Urothelium cell line (cell line): ENCODE results near the gene RER1.

Experiments used
- DNase-seq: peaks from one replicate; pipeline ENCODE4 v3.0.0; 2011; ENCODE audit warnings: low spot score, mixed read lengths
- FAIRE-seq: peaks from 2 replicates; lab custom pipeline; 2011; peaks lifted over from hg19 to GRCh38; lab: Jason Lieb, UNC

Gene RER1

DNA sequence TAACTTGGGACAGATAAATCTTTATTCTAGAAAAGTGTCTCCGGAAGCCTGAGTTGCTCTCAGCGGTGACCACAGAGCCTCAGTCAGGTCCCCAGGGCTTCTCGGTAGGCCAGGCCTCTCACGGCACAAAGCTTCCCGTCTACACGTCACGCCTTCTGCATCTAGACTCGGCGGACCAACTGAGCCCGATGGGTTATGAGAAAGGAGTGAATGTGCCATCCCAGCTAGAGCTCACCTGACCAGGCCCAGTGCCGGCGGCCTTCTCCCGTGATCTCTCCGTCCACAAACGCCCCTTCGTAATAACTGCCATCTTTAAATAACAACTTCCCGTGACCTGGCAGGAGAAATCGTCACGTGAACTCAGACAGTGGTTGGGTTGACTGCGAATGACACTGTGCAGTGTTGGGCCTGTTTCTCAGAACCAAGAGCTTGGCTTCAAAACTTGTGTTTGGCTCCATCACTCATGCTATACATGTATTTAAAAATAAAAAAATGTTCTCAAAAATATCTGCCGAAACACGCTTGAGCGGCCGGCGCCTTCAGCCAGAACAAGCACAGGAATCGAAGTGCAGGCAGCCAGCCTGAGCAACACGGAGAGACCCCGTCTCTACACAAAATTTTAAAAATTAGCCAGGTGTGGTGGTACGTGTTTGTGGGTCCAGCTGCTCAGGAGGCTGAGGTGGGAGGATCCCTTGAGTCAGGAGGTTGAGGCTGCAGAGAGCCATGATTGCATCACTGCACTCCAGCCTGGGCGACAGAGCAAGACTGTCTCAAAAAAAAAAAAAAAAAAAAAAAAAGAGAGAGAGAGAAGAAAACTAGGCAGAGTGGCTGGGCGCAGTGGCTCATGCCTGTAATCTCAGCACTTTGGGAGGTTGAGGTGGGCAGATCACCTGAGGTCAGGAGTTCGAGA is 3.4 kb upstream of the RER1 start:
- no peak for DNase-seq
- no peak for FAIRE-seq

DNA sequence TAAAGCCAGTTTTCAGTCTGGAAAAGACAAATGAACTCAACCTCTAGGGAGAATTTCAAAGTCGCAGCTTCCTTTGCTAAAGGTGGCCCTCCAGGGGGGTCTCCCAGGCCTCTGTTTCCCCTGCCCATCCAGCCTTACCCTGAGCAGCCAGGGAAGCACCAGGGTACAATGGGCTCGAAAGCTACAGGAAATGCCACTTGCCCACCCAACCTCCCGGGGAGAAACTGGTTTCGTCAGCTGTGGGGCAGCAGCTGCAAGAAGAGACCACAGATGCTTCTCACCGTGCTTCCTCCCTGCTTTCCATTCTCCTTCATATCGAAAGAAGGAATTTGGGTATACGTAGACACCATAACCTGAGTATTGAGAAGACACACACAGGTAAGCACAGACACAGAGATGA is 2.0 kb upstream of the RER1 start:
- DNase-seq (no peak), FAIRE-seq (no peak)

DNA sequence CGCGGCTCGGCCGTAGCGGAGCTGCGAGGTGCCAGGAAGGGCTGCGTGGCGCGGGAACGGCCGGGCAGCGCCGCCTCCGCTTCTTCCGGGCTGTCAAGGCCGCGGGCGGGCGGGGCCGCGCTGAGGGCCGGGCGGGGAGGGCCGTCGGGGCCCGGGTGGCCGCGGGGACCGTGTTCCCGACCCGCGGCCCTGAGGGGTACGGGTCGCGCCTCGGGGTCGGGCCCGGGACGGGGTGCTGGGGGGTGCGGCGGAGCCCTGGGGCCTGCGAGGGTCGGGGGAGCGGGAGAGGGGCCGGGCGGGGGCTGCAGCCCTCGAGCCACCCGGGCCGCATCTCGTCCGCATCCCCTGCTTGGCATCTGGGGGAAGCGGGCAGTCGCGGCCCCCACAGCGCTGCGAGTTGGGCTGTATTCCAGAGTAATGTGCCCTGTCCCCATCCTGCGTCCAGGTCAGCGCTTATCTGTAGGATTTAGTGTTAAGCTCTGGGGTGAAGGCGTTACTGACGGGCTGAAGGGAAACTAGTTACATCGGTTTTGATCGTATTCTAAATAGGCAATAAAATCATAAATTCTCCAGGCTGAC is 379 bp downstream of the RER1 start:
- DNase-seq (no peak), FAIRE-seq (no peak)

DNA sequence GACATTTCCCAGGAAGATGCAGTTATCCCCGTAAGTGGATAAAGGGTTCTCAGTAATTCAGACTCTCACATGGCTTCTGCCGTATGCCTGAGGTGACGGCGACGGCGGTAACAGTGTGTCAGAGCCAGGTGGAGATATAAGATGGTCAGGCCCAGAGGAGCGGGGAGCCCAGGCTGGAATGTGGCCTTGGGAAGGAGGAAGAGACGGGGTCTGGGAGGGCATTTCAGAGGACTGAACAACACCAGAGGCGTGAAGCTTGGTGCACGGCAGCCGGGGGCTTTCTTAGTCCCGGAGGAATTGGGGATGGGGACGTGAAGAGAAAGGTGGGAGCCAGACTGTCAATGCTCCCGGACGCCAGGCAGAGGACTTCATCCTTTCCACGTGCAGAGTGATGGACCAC is 1.0 kb downstream of the RER1 start:
- FAIRE-seq (no peak), DNase-seq (no peak)

- no peak for FAIRE-seq
Measured at GRCh38 chr1:2393471-2393877, 1.8 kb downstream of the RER1 start.

DNA sequence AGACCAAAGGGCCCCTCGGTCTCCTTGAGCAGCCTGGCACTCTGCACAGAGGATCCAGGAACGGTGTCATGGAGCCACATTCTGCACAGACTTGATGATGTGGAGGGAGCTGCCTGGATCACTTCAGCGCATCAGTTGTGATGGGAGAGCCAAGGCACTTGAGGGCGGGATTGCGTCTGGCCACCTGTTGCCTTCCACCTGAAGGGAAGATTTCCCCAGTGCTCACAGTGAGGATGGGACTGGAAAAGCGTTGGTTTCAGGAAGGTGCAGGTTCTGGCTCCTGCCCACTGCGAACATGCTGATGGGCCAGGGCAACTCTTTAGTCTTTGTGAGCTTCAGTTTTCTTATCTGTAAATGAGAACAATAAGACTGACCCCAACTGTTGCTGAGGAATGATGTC is 2.6 kb downstream of the RER1 start:
- FAIRE-seq (no peak), DNase-seq (no peak)

More at GRCh38 chr1:2393471-2393877, 1.8 kb downstream of the RER1 start:
- no peak for DNase-seq

GRCh38 chr1:2394761-2395160 is 3.1 kb downstream of the RER1 start:
- no peak for FAIRE-seq

DNA sequence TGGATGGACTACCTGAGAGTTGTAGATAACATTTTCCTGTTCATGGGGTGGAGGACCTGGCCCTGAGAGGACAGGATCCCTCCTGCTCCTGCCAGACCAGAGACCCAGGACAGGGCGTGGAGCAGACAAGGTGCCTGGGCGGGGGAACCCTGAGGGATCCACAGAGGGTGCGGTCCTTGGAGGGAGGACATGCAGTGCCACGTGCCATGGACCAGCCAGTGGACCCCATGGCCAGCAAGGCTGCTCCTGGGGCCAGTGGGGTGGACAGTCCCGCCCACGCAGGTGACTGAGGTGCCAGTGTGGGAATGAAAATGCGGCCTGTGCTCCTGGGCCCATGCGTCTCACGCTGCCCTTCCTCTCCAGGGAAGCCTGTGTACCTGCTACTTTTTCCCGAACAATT is 3.6 kb downstream of the RER1 start:
- DNase-seq, result no peak
- no peak for FAIRE-seq

More at GRCh38 chr1:2394761-2395160, 3.1 kb downstream of the RER1 start:
- DNase-seq, result no peak

DNA sequence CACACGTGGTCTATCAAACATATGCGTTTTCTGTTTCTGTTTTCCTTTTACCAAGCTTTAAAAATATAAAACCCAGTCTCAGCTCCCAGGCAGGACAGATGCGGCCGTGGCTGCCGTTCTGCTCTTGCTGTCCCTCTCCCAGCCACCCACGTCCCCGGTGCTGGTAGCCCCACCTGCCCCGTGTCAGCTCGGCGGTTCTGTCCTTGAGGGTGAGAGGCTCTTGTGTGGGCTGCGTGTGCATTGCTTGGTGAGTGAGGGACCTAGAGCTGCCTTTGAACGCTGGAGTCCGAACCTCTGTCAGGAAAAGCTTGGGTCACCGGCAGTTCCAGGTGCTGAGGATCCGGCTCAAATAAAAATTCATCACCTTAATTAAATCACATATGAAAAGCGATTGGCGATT is 4.4 kb downstream of the RER1 start:
- no peak for DNase-seq
- FAIRE-seq, result no peak

- FAIRE-seq (no peak), DNase-seq (no peak)
Measured at GRCh38 chr1:2396476-2396875, 4.8 kb downstream of the RER1 start.

- DNase-seq (no peak), FAIRE-seq (no peak)
Measured at GRCh38 chr1:2397007-2397679, 5.5 kb downstream of the RER1 start.

DNA sequence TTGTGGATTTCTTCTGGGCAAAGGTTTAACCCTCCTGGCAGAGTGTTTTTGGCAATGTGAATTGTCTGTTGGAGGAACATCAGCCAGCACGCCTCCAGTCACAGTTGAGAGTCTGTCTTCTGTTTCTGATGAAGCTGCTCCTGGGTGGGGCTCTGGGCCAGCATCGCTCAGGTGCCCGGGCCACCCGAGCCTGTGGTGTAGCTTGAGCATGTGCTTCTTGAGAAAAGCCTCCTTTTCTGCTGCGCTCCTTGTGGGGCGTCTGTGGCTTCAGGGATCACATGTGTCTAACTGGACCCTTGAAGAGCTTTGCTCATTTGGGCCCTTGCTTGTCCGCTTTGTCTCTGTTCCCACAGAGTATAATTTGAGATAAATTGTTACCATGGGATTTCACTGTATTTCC is 7.2 kb downstream of the RER1 start:
- no peak for FAIRE-seq
- DNase-seq, result no peak

- DNase-seq (no peak), FAIRE-seq (no peak)
Measured at GRCh38 chr1:2399890-2400575, 8.4 kb downstream of the RER1 start.

GRCh38 chr1:2400576-2400909 is 8.9 kb downstream of the RER1 start:
- FAIRE-seq (no peak), DNase-seq (no peak)

GRCh38 chr1:2400950-2401649 is 9.5 kb downstream of the RER1 start:
- no peak for DNase-seq
- peak; percentile 44 for FAIRE-seq

DNA sequence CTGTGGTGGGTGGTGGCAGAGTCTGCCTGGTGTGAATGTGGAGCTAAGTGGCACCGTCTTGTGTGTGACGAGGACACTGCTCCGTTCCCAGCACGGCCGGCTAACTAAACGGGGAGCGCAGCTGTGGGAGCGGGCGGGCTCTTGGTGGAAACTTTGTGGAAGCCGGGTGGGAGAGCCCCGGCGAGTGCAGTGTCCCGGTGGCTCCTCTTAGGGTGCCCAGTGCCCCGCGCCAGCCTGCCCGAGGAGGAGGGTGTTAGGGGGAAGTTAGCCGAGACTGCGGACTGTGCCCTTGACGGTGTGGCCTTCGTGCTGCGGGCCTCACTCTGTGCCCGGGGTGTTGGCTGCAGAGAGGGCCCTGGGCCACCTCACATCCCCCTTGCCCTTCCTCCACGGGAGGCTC is 10.8 kb downstream of the RER1 start:
- FAIRE-seq (no peak), DNase-seq (no peak)

DNA sequence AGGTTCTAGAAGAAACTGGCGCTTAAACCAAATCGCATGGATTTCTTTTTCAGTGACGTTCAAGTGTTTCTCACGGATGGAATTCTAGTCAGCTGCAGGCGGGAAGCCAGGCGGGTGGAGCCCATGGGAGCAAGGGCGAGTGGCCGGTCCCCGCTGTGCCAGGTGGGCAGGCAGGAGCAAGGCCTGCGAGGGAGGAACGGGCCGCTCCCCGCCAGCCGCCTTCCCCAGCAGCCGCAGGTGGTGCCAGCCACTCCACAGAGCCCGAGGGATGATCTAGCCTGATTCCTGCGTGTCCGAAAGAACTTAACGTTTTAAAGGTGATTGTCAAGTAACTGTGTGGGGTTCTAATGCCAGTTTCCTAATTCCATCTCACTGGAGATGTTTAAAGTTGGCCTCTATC is 11.6 kb downstream of the RER1 start:
- FAIRE-seq (no peak), DNase-seq (no peak)

- DNase-seq (no peak), FAIRE-seq (no peak)
Measured at GRCh38 chr1:2404142-2404889, 12.7 kb downstream of the RER1 start.

GRCh38 chr1:2404890-2405511 is 13.4 kb downstream of the RER1 start:
- DNase-seq (no peak), FAIRE-seq (no peak)
